ENCODE data around the gene DNMT1.
A peak's percentile ranks its signal among the peaks of the same experiment; 100 is the strongest.
"Not testable (repeated sequence)": the region's sequence is repeated elsewhere in the genome, so short reads cannot be mapped to it uniquely, and the experiment has no call there.

Gene DNMT1

DNA sequence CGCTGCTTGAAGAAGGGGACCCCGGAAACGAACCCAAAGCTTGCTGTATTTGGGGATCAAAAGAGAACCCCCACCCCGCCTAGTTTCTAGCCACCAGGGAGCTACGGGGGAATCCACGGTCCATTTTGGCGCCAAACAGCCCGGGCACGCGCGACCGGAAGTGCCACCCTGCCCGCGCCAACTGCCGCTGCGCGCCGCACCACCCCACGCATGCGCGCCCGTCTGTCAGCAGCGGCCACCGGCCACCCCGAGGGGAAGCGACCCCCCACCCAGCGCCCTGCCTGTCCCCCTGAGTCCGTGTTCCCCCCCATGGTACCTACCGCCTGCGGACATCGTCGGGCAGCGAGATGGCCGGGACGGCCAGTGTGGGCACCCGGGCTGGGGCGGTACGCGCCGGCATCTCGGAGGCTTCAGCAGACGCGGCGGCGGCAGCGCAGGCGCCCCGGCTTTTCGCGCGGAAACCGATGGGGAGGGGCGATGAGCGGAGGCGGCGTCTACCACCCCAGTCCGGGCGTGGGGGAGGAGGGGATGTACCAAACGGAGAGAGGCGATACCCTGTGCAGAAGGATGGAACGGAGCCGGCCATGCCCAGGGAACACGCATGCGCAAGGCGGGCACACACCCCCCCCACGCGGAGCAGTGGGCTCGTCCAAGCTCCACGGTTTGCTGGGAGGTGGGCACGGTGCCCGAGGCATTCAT, at the start of gene DNMT1:
Gene DNMT1 (minus strand): TSS at position 454 of the 699 bp plus-strand sequence. CDS start 54 bp downstream, at position 400.
- peak within 1 kb of the TSS; percentile 83 for H3K4me3 ChIP-seq (ENCODE audit: low read depth, low read length)
- TF ChIP-seq, protein P1, sequence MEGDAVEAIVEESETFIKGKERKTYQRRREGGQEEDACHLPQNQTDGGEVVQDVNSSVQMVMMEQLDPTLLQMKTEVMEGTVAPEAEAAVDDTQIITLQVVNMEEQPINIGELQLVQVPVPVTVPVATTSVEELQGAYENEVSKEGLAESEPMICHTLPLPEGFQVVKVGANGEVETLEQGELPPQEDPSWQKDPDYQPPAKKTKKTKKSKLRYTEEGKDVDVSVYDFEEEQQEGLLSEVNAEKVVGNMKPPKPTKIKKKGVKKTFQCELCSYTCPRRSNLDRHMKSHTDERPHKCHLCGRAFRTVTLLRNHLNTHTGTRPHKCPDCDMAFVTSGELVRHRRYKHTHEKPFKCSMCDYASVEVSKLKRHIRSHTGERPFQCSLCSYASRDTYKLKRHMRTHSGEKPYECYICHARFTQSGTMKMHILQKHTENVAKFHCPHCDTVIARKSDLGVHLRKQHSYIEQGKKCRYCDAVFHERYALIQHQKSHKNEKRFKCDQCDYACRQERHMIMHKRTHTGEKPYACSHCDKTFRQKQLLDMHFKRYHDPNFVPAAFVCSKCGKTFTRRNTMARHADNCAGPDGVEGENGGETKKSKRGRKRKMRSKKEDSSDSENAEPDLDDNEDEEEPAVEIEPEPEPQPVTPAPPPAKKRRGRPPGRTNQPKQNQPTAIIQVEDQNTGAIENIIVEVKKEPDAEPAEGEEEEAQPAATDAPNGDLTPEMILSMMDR (IDR thresholded peaks at IDR 0.05; ENCODE audit: low read depth, low read length) = no peak

DNA sequence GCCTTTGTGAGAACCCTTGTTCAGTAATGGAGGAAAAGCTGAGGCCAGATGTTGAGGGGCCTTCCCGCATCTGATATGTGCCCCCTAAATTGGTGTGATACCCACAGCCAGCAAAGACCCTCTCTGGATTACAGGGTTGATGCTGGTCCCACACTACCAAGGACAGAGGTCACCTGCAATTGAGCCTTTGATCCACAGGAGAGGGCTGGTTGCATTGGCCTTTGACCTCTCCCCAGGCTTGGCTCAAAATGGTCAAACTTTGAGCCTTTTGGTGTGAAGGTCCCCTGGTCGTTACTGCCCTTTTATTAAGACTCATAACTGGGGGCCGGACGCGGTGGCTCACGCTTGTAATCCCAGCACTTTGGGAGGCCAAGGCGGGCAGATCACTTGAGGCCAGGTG, 48.9 kb upstream of the DNMT1 start:
- H3K4me3 ChIP-seq (ENCODE audit: low read depth, low read length) = no peak overlapping the region
- TF ChIP-seq, protein P1 (IDR thresholded peaks at IDR 0.05; ENCODE audit: low read depth, low read length) = no peak

DNA sequence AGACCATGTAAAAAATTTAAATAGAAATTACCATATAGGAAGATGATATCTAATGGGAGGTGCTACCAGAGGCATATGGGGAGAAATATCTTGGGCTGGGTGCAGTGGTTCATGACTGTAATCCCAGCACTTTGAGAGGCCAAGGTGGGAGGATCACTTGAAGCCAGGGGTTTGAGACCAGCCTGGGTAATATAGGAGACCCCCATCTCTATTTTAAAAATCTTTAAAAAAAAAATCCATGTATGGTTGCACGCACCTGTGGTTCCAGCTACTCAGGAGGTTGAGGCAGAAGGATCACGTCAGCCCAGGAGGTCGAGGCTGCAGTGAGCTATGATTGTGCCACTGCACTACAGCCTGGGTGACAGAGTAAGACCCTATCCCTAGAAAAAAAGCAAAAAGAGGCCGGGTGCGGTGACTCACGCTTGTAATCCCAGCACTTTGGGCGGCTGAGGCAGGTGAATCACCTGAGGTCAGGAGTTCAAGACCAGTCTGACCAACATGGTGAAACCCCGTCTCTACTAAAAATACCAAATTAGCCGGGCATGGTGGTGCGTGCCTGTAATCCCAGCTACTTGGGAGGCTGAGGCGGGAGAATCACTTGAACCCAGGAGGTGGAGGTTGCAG, 47.2 kb upstream of the DNMT1 start:
- H3K4me3 ChIP-seq (ENCODE audit: low read depth, low read length) = not testable (repeated sequence)

DNA sequence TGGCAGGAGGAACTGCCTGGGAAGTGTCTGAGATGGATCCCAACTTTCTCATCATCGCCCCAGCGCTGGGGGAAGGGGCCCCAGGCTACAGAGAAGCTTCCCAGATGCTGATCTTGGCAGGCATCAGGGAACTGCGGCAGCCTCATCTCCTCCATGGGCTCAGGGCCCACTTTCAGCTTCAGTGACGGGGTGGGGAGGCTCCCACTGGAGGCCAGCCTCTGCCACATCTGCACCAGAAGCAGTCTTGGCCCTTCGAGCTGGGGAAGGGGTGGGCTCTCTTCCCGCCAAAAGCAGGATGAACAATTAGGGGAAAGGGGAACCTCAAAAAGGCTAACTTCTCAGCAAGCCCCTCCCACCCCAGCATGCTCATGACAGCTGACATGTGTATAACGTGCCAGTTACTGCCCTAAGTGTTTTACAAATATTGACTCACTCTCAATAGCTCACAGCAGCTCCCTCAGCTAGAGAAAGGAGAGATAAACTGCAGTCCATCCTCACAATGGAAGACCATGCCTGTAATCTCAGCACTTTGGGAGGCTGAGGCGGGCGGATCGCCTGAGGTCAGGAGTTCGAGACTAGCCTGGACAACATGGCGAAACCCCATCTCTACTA, 43.5 kb upstream of the DNMT1 start:
- TF ChIP-seq, protein P1 (IDR thresholded peaks at IDR 0.05; ENCODE audit: low read depth, low read length) = no peak
- H3K4me3 ChIP-seq (ENCODE audit: low read depth, low read length) = no peak overlapping the region

DNA sequence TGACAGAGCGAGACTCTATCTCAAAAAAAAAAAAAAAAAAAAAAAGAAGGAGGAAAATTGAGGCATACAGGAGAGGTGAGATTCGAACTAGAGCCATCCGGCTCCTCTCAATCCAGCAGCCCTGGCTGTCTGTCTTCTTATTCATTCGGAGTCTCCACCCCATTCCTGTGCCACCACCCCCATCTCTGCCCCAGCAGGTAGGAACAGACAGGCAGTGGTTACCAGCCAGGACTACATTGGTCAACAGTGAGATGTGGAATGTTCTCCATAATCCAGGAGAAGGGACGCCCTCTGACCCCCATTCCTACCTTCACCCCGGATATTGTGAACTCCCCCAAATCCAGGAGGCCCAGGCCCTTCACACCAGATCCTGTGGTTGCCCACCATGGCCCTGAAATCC, 42.9 kb upstream of the DNMT1 start:
- H3K4me3 ChIP-seq (ENCODE audit: low read depth, low read length) = no peak overlapping the region
- TF ChIP-seq, protein P1 (IDR thresholded peaks at IDR 0.05; ENCODE audit: low read depth, low read length) = no peak

DNA sequence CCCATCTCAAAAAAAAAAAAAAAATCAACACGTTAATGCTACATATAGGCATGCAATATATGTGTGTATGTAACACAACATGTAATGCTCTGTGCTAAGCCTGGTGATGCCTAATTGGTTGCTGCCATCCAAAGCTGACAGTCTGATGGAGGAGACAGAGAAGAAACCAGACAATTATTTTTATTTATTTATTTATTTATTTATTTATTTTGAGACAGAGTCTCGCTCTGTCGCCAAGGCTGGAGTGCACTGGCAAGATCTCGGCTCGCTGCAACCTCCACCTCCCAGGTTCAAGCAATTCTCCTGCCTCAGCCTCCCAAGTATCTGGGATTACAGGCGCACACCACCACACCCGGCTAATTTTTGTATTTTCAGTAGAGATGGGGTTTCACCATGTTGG, 40.7 kb upstream of the DNMT1 start:
- H3K4me3 ChIP-seq (ENCODE audit: low read depth, low read length) = not testable (repeated sequence)

DNA sequence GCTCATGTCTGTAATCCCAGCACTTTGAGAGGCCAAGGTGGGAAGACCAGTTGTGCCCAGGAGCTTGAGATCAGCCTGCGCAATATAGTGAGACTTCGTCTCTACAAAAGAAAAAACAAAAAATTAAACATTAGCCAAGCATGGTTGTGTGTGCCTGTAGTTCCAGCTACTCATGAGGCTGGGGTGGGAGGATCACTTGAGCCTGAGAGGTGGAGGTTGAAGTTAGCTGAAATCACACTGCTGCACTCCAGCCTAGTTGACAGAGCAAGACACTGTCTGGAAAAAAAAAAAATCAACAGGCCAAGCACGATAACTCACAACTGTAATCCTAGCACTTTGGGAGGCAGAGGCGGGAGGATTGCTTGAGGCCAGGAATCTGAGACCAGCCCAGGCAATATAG, 40.2 kb upstream of the DNMT1 start:
- TF ChIP-seq, protein P1 (IDR thresholded peaks at IDR 0.05; ENCODE audit: low read depth, low read length) = no peak

DNA sequence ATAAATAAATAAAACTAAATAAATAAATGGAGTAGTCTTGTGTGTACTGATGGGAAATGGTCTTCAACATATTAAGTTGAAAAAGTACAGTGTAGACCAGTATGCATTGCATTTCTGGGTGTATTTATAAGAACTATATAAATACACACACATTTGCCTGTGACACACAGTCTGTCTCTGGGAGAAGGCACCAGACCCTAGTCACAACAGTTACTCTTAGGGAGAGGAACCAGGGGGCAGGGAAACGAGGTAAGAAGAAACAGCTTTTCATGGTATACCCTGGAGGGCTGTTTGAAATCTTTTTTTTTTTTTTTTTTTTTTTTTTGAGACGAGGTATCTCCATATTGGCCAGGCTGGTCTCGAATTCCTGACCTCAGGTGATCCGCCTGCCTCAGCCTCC, 39.2 kb upstream of the DNMT1 start:
- TF ChIP-seq, protein P1 (IDR thresholded peaks at IDR 0.05; ENCODE audit: low read depth, low read length) = no peak
- H3K4me3 ChIP-seq (ENCODE audit: low read depth, low read length) = no peak overlapping the region

More for the DNA sequence above, 40.2 kb upstream of the DNMT1 start:
- no peak overlapping the region for H3K4me3 ChIP-seq (ENCODE audit: low read depth, low read length)
